Keratinocyte (primary cell): ENCODE results near the gene ARHGEF28.

ENCODE experiments used
- CTCF ChIP-seq, 3 experiments: IDR thresholded peaks in 1 of 3; conservative IDR thresholded peaks in 1 of 3; optimal IDR thresholded peaks in 1 of 3; 2 replicates in 2 of 3; 3 replicates in 1 of 3; pipeline versions ENCODE3 to v1.5.1; 2011; ENCODE audit warnings: low read length in 3 of 3, mild to moderate bottlenecking in 3 of 3, moderate library complexity in 2 of 3, control low read depth in 1 of 3, inconsistent platforms in 1 of 3; ENCODE audit not compliant: insufficient read depth in 2 of 3; ENCODE audit errors: extremely low read depth in 1 of 3
- EZH2 ChIP-seq: IDR thresholded peaks from one replicate; pipeline ENCODE4 v1.6.1; 2012; ENCODE audit warnings: inconsistent platforms, mild to moderate bottlenecking, low read length, moderate library complexity

GRCh38 chr5:73770172-73771025 is 144.4 kb downstream of the ARHGEF28 start:
- TF ChIP-seq EZH2: no peak
- TF ChIP-seq CTCF (optimal IDR thresholded peaks at IDR 0.05 in 1 of 3, IDR thresholded peaks at IDR 0.05 in 1 of 3, conservative IDR thresholded peaks at IDR 0.05 in 1 of 3; ENCODE audit: extremely low read depth in 1 of 3, insufficient read depth in 2 of 3, low read length in 3 of 3): no peak
